Measurements from ENCODE around the gene ESRP2.

Gene ESRP2

DNA sequence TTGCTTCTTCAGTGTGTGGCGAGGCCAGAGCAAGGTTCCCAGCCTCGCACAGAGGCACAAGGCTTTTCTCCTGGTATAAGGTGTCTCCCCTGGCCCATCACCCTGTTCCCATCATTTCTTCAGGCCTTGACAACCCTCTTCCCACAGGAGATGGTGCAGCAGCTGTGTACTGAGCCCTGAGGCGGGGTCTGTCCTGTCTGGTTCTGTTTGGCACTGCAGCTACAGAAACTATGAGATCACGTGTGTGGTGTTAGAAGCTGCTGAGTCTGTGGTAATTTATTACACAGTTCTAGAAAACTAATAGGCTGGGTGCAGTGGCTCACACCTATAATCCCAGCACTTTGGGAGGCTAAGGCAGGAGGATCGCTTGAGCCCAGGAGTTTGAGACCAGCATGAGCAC lies 16.5 kb upstream of the ESRP2 start:
- DNase-seq (ENCODE audit: low spot score), result no peak
- TF ChIP-seq, protein P1, sequence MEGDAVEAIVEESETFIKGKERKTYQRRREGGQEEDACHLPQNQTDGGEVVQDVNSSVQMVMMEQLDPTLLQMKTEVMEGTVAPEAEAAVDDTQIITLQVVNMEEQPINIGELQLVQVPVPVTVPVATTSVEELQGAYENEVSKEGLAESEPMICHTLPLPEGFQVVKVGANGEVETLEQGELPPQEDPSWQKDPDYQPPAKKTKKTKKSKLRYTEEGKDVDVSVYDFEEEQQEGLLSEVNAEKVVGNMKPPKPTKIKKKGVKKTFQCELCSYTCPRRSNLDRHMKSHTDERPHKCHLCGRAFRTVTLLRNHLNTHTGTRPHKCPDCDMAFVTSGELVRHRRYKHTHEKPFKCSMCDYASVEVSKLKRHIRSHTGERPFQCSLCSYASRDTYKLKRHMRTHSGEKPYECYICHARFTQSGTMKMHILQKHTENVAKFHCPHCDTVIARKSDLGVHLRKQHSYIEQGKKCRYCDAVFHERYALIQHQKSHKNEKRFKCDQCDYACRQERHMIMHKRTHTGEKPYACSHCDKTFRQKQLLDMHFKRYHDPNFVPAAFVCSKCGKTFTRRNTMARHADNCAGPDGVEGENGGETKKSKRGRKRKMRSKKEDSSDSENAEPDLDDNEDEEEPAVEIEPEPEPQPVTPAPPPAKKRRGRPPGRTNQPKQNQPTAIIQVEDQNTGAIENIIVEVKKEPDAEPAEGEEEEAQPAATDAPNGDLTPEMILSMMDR (IDR thresholded peaks at IDR 0.05), result no peak
- Histone ChIP-seq H3K4me3 (no peak overlapping the region), H3K27ac (no peak overlapping the region)

- TF ChIP-seq, protein P1 (IDR thresholded peaks at IDR 0.05), result no peak
- no peak for DNase-seq (ENCODE audit: low spot score)
- H3K27ac ChIP-seq, result no peak overlapping the region
- H3K4me3 ChIP-seq, result no peak overlapping the region
Measured at GRCh38 chr16:68251832-68252231, 15.9 kb upstream of the ESRP2 start.

DNA sequence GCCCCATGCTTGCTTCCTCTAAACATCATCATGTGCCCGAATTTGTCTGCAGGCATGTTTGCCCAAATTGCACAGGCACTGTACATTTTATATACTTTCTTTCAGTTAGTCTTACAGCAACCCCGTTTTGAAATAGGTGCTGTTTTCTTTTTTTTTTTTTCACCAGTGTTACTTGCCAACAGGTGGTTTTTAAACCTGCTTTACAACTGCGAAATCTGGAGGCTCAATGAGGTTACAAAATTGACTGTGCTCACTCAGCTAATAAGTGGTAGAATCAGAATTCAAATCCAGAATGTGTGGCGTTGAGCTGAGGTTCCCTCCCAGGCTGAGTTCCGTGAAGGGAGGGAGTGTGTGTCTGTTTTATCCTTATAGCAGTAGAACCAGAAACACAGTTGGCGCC lies 15.0 kb upstream of the ESRP2 start:
- no peak for DNase-seq (ENCODE audit: low spot score)
- H3K4me3 ChIP-seq, result no peak overlapping the region
- TF ChIP-seq, protein P1 (IDR thresholded peaks at IDR 0.05), result no peak
- no peak overlapping the region for H3K27ac ChIP-seq

DNA sequence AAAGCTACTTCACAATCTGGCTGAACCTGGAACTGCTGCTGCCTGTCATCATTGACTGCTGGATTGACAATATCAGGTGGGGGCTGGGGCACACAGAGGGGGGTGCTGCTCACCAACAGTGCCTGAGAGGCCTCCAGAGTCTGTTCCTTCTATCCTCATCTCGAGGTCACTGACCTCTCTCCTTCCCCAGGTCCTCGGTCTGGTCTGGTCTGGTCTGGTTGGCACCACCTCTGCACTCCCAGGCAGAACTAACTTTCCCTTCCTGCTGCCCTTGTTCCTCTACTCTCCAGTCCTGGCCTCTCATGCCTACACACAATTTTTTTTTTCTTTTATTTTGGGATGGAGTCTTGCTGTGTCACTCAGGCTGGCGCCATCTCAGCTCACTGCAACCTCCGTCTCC lies 13.4 kb upstream of the ESRP2 start:
- no peak for DNase-seq (ENCODE audit: low spot score)
- peak overlapping the region in 1 of 2 donors; percentile 31 for H3K27ac ChIP-seq
- TF ChIP-seq, protein P1 (IDR thresholded peaks at IDR 0.05), result no peak
- no peak overlapping the region for H3K4me3 ChIP-seq

DNA sequence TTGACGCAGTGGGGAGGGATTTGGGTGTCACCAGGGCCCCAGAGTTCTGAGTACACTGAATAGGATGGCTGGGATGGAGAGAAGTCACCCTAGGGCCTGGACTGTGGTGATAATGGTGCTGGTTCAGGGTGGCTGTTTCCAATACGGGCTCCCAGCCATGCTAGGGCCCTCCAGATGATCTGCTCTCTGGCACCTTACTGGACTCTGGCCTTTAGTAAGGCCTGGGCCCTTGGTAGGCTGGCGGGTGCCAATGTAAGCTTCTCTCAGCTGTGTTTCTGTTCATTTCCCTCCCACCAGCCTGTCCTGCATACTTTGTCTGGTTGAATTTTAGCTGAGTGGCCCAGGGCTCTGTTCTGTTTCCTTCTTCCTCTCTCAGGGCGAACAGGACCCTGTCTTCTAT lies 12.0 kb upstream of the ESRP2 start:
- peak overlapping the region in 1 of 2 donors; percentile 55 for H3K27ac ChIP-seq
- TF ChIP-seq, protein P1 (IDR thresholded peaks at IDR 0.05), result no peak
- DNase-seq (ENCODE audit: low spot score), result no peak
- no peak overlapping the region for H3K4me3 ChIP-seq

DNA sequence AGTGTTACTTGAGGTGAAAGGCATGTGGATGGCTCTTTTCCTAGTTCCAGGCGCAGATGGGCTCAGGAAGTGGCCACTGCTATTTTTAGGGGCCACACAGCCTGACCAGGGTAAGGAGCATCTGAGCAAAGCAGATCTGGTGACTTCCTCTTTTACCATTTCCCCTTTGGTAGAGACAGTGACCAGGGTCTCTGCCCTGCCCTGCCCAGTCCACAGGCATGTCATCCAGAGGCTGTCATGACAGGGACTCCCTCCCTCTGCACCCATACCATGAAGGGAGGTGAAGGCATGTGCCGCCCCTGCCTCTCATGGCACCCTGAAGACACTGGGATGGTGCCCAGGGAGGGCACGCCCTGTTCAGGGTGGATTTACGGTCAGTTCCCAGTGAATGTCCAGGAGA lies 11.5 kb upstream of the ESRP2 start:
- H3K27ac ChIP-seq, result peak overlapping the region in 1 of 2 donors; percentile 92
- no peak overlapping the region for H3K4me3 ChIP-seq
- TF ChIP-seq, protein P1 (IDR thresholded peaks at IDR 0.05), result no peak
- no peak for DNase-seq (ENCODE audit: low spot score)

DNA sequence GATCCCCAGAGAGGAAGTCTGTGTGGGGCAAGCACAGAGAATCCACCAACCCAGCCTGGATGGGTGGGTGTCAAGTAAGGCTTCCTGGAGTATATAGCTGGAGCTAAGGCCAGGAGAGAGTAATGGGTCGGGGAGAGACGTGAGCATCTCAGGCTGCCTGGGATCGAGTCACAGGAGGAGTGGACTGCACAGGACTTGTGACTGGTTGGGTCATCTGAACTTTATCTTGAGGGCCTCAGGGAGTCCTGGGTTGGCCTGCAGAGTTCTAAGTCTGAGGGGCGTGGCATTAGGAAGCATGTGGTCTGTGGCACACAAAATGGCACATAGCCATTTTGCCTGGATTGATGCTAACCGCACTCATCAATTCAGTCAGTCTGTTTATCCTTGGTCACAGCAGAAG lies 10.7 kb upstream of the ESRP2 start:
- peak overlapping the region in 1 of 2 donors; percentile 92 for H3K27ac ChIP-seq
- no peak for DNase-seq (ENCODE audit: low spot score)
- peak overlapping the region; percentile 99 for H3K4me3 ChIP-seq
- TF ChIP-seq, protein P1 (IDR thresholded peaks at IDR 0.05), result no peak

Data from coronary artery (tissue), 2 donors.